GM19324 (cell line): Measurements from ENCODE around the gene BOLA3.
"Not testable (repeated sequence)": the region's sequence is repeated elsewhere in the genome, so short reads cannot be mapped to it uniquely, and the experiment has no call there.

Experiments used
- ATAC-seq: cut with Tn5 transposase; IDR thresholded peaks from one replicate; pipeline ENCODE4 v1.9.1; 2021; ENCODE audit warnings: mild to moderate bottlenecking, moderate library complexity; ENCODE audit not compliant: unreplicated experiment, low FRiP score

Gene BOLA3

DNA sequence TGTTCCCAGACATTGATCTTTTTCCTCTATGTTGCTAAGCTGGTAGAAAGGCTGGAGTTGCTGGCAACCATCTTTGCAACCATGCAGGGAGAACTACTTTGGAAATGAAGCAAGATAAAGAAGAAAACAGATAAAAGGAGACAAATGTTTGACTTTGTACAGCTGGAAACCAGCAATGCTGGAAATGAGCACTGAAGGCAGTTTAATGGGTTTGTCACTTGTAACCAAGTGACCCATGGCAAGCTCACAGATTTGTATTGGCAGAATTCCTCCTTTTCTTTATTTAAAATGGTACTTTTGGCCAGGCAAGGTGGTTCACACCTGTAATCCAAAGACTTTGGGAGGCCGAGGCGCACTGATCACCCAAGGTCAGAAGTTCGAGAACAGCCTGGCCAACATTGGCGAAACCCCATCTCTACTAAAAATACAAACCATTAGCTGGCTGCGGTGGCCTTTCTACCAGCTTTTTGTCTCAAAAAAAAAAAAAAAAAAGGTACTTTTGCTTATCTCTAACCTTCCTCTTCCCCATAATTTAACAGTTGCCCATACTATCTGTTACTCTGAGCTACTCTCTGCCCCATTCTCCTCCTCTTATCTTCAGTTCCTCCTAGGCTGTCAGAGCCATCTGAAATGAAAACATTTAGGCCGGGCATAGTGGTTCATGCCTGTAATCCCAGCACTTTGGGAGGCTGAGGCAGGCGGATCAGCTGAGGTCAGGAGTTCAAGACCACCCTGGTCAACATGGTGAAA, 2.0 kb upstream of the BOLA3 start:
- ATAC-seq: no peak

DNA sequence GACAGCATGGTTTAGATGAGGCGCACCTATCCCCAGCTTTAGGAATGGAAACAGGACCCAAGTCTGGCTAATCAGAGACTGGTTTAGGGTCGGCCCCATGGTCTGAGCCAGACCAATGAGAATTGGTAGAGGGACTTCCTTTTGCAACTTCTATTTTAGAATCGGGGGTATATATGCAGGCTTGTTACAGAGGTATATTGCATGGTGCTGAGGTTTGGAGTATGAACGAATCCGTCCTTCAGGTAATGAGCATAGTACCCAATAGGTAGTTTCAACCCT, 1.5 kb upstream of the BOLA3 start:
- ATAC-seq: no peak

DNA sequence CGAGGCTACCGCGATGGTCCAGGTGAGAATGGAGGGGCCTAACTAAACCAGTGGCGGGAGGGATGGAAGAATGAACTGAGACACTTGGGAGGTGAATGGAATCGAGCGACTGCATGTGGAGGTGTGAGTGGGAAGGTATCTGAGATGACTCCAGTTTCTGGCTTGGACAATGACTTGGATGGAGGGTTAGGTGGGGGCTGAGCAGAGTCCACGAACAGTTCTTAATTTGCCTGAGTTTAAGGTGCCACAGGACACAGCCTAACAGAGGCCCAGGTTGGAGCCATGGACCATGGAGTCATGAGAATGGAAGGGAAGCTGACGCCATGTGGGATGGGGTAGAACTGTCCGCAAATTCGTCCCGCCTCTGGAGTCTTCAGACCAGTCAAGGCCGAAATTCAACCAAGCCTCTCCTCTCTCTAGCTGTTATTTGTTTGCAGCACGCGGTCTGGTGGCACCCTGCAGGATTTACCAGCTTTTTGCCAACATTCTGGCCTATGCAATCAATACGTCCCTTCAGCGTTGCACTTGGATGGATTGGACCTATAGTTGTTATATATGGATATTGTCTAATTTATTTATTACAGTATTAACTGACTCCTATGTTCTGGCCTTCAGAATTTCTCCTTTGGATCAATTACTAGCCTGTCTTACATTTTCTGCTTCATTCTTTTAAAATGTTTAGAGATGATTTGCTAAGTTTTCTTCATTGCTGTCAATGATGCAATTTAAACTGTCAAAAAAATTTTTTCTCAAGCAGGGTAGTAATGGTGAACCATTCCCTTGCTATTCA, 940 bp upstream of the BOLA3 start:
- no peak for ATAC-seq

DNA sequence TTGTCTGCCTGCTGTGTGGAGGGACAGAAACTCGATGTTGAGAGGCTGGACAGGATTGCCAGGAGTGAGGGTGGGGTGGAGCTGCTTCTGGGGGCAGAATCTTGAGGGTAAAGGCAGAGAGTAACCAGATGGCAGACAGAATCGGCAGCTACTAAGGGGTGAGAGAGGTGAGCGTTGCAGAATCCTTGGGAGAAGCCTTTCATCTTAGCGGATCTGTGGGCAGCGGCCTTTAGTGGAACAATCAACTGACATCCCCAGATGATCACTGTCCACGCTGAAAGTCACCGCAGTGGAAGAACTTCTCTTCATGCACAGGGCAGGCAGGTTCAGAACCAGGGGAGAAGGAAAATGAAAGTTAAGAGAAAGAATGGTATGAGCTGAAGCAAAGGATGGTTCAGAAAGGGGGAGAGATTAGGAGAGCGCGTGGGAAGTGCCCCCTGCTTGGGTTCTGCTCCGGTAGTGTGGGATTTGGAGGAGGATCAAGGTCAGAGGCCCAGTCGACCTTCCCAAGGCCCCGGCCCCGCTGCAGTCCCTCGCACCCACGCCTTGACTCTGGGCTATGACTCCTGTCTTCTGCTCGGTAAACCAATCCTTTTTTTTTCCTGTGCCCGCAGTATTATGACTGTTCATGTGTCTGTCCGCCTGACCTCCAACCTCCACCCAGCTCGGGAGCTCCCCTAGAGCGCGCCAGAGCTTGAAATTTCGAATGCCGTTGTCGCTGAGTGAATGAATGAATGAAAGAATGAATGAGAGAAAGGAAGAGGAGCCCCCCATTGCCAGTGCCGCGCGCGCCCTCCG, 584 bp downstream of the BOLA3 start:
- ATAC-seq: no peak

DNA sequence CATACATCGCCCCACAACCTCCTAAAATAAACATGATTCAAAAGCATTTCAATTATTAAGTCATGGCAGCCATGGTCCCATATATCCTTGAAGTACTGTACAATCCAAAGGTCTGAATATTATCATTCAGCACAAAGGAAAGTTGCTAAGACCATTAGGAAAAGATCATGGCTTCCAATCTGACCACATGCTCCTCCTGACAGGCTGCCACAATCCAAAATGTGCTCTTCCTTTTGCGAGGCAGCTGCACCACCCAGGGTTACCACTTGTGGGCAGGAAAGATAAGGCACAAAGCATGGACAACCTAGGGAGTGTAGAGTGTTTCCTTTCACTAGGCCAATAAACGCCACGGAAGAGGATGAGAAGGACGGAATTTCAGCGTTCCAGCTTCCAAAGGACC, 5.4 kb downstream of the BOLA3 start:
- ATAC-seq: no peak

DNA sequence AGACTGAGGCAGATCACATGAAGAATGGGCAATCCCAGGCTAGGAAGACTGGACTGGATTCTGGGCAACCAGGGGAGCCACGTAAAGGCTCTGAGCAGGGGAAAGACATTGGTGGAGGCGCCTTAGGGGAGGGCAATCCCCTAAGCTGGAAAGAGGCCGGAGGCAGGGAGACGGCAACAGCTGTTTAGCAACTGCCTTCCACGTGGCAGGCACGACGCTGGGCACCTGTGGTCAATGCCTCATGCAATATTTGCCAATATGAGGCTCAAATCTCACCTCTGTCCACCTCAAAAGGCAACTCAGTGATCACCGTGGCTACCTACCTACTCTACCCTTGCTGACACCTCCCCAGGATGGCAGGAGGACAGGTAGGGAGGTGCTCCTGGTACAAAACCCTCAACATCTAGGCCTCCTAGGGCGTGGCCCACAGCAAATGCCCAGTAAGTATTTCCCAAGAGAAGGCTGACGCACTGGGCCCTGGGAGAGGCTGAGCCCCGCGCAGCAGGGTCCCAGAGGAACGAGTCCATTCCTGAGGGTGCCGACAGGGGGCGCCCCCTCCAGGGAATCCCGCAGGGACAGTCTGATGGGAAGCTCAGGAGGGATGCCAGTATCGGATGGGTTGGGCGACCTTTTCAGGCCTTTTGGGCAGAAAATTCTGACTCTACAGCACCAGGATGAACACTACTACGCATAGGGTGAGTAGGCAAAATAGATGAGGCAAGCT, 8.9 kb downstream of the BOLA3 start:
- ATAC-seq: no peak

DNA sequence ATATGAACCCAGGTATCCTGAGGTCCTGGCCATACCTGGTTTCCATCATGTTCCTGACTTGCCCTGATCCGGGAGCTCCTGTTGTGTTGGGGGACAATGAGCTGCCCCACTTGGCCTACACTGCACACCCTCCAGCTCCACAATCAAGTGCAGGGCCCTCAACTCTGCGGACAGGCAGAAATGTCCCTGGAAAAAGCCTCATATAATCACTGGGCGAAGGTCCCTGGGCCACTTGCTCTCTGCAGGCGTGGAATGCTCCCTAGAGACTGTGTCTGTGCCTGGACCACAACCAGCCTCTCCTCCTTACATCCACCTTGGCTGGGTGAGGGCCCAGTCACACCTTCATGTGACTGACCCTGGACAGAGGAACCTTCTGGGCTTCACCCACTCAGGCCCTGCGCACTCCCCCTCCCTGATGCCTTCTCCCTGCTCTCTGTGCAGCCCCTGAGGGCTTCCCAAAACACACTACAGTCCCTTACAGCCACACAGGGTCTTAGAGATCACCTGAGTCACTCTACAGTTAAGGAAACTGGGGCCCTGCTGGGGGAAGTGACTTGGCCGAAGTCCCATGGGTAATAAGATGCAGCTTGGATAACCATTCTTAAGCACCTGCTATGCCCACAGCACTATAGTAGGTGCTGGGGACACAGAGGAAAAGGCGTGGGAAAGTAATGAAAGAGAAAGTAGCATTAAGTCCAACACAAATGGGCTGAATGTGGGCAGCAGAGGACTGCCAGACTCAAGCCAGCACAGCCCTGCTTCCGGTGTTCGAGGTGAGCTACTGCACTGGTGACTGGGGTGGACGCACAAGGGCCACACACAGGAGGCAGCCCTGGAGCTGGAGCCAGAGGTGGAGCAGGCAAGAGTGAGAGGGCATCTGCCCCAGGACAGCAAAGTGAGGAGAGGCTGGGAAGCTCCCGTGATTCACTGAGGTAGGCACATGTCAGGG, 9.8 kb downstream of the BOLA3 start:
- no peak for ATAC-seq

DNA sequence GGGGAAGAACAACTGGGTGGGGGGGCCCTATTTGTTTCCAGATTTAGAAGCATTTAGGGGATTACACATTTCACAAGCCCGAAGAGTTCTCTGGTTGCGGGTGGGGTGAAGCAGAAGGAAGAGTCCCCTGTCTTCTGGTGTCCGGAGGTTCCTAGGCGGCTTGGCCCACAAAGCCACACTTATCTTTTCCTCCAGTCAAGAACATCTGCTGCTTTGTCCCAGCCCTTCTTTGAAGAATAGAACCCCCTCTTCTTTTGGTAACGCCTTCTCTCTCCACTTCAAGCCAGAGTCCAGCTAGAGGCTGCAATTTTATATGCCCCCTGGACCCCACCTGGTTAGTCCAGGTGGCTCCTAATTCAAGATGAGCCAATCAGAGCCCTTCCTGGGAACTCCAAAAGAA, 15.8 kb downstream of the BOLA3 start:
- ATAC-seq: no peak

DNA sequence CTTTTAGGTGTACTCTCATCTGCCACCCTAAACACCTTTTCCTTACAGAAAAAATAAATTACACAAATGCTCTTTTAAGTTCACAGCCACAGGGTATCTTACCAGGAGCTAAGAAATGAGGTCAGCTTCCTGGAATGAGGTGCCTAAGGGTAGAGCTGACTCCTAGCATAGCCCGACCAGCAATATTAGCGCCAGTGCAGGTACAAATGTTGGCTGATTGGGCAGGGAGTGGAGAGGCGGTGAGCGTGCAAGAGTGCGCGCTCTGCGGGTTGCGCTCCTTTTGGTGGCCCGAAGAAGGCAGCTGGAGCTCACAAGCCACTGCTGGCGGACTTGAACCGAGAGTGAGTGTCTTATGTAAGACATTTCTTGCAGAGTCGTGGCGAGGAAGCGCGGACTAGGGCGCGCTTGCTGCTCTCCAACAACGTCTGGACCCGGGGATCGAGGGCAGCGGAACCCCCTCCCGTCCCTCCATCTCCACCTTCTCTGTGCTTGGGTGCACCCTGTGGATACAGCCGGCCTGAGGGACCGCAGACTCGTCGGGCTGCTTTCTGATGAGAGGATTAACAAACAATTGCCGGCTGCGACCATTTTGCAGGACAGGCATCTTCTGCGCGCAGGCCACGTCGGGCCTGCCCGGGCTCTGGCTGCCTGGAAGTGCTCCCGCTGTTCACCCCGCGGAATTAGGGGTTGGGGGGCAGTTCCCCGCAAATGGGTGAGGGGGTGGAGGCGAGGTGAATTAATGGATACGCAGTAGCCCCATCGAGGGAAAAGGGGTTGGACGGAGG, 17.3 kb downstream of the BOLA3 start:
- no peak for ATAC-seq

DNA sequence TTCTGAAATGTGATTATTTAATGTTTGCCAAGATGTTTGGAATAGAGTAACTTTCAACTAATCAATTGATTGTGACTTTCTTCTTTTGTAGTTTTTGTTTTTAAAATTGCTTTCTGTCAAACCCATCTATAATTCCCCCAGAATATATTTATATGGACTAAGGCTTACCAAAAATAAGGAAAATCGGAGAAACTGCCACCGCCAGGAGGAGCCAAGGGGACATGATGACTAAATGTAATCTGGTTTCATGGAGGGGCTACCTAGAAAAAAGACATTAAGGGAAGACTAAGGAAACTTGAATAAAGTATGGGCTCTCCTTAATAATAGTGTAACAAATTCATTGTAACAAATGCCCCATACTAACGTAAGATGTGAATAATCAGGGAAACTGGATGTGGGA, 19.5 kb downstream of the BOLA3 start:
- no peak for ATAC-seq

DNA sequence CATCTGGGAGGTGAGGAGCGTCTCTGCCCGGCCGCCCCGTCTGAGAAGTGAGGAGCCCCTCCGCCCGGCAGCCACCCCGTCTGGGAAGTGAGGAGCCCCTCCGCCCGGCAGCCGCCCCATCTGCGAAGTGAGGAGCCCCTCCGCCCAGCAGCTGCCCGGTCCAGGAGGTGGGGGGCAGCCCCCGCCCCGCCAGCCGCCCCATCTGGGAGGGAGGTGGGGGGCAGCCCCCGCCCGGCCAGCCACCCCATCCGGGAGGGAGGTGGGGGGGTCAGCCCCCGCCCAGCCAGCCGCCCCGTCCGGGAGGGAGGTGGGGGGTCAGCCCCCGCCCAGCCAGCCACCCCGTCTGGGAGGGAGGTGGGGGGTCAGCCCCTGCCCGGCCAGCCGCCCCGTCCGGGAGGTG, 23.8 kb downstream of the BOLA3 start:
- not testable (repeated sequence) for ATAC-seq

DNA sequence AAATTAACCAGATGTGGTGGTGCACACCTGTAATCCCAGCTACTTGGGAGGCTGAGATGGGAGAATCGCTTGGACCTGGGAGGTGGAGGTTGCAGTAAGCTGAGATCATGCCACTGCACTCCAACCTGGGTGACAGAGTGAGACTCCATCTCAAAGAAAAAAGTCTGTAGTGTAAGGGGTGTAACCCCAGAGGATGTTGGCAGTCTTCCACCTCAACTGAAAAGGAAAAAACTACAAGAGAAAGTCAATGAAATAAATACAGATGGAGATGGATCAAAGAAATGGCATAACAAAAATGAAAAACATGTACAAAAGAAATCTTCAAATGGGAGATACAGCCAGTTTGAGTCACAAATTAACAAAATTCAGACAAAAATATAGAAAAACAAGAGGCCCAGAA, 25.9 kb downstream of the BOLA3 start:
- ATAC-seq: not testable (repeated sequence)

DNA sequence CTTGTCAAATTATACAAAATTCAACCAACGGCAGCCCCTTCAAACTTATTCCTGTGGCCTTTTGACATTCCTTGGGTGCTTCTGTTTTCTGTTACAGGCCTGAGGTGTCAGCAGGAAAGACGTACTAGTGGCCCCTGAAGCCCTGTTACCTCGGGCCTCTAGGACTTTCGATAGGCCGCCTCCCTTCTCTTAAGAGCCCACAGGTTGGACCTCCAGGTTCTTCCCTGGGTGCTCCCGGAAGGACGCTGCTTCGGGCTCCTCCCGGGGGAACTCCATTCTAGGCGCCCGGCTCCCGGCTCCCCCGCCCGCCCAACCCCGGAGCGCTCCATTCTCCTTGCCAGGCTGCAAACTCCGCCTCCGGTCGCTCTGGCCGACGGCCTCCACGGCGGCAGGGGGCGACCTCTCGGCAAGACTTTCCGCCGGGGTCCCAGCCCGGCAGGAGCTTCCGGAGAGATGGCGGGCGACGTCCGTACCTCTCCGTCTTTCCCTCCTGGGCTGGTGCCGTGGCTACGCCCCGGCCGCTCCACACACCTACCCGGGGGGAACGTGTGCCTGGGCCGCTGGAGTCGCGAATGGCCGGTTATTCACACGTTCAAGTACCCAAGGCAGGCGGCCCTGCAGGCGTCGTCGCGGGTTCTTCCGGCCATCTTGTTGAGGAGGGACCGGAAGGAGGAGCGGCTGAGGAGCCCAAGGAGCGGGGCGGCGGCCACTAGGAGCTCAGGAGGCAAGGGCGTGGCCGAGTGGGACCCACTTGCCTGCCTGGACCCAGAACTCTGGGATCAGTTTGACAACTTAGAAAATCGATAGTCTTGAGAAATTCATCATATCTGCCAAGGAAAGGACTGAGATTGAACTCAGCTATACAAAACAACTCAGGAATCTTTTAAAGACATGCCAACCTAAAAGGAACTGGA, 27.5 kb downstream of the BOLA3 start:
- peak; percentile 97 for ATAC-seq

DNA sequence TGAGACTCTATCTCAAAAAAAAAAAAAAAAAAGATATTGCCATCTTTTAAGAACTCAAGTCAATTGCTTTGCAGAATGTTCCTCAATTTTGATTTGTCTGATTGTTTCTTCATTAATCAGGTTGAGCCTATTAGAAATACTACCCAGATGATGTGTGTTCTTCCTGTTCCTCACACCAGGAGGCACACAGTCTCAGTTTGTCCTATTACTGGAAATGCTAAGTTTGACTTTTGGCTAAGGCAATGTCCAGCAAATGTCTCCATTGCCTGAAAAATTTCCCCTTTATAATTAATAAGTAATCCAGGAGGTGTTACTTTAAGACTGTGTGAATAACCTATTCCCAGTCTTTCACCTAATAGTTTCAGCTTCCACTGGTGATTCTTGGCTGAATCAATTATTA, 28.4 kb downstream of the BOLA3 start:
- ATAC-seq: no peak

DNA sequence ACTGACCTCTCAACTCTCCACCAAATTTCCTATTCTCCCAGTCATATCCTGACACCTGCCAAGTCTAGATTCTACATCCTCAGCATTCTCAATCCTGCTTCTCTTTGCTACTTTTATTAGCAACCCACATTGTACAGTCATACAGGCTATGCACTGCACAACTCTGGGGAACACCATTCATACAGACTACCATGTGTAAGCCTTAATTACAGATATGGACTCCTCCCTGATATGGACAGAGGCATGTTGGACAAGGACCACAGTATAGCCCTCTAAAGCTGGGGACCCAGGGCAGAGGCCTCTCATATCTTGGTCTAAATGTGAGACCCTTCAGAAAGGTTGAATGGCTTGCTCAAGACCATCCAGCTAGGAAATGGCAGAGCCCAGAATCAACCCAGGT, 36.3 kb downstream of the BOLA3 start:
- ATAC-seq: no peak

DNA sequence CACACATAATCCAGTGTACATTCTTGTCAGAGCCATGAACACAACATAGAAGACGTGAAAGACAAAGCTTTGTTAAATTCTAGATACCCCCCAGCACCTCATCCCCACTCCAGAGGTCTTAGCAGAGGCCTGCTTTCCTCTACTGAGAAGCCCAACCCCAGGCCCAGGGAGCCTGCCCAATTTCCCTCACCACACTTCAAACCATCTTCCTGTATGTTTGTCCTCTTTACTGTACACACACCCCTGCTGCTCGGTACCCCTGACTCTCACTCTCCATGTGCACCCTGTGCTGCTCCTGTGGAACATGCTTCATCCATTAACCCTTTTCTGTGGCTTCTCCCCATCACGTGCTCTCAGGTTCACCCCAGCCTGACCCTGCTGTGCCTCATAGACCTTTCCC, 37.2 kb downstream of the BOLA3 start:
- ATAC-seq: no peak

DNA sequence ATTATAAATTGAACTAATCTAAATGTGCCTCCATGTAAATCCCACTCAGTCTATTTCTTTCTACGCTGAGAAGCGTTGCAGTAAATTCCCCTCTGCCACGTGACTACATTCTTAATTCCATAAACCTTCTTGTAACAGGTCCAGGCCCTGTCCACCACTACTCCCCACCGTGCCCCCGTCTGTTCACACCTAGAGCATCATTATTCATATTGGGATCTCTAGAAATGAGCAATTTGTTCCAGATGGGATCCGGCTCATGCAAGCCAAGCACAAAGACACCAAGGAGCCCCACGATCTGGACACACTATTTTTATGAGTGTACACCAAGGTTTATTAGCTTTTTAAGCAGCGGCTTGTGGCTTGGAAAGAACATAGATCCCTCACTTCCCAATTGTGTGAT, 38.2 kb downstream of the BOLA3 start:
- ATAC-seq: no peak

DNA sequence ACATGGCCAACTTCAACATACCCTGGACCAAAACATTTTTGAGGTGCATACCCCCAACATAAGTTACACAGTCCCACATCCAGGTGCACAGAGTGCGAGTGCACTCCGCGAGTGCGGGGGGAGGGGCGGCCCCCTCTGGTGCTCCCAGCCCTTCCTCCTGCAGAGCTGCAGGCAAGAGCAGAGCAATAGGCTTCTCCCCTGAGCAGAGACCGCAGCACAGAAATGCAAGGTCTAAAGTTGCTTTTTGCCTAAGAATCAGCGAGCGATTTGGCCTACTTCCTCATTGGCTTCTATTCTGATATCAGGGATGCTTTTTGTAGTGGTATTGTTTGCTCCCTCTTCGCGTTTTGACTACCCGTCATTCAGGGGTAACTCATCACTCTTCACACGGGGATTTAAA, 40.6 kb downstream of the BOLA3 start:
- ATAC-seq: no peak
